T-helper 17 cell (primary cell): ENCODE data around the gene COPG2. TPM values are rescaled to one million over a fixed set of nuclear protein-coding genes. Genes with fewer than 3 reads are reported as not detected.
"Not testable (repeated sequence)": the region's sequence is repeated elsewhere in the genome, so short reads cannot be mapped to it uniquely, and the experiment has no call there.

Experiments used
- ATAC-seq: fragments of 150-1000 bp; cut with Tn5 transposase; 2 replicates; pipeline ENCODE4 v1.10.0; 2021; ENCODE audit warnings: mild to moderate bottlenecking, moderate library complexity
- DNase-seq, 3 donors: peaks; one replicate each; pipeline versions ENCODE4 v3.0.0 to v3.0.0-alpha.2; 2020 to 2021
- H3K9me3 ChIP-seq: one replicate; pipeline ENCODE4 v1.7.0; 2013; ENCODE audit warnings: low read length, mild to moderate bottlenecking; ENCODE audit not compliant: control insufficient read depth, poor library complexity, severe bottlenecking
- H3K27ac Mint-ChIP-seq: one replicate; pipeline ENCODE4 v1.8.0; 2022; ENCODE audit warnings: mild to moderate bottlenecking, moderate library complexity, mixed read lengths
- H3K27me3 Mint-ChIP-seq: one replicate; pipeline ENCODE4 v1.8.0; 2022; ENCODE audit warnings: mixed read lengths
- H3K36me3 Mint-ChIP-seq: one replicate; pipeline ENCODE4 v1.8.0; 2022; ENCODE audit warnings: low read depth, mixed read lengths
- H3K4me1 Mint-ChIP-seq: one replicate; pipeline ENCODE4 v1.8.0; 2022; ENCODE audit warnings: mild to moderate bottlenecking, mixed read lengths
- H3K4me3 Mint-ChIP-seq: one replicate; pipeline ENCODE4 v1.8.0; 2022; ENCODE audit warnings: mild to moderate bottlenecking, moderate library complexity, mixed read lengths
- total RNA-seq, 4 donors: library from RNA in 2 of 4; stranded (reverse) in 2 of 4; gene quantifications; one replicate each; pipeline ENCODE4 v1.2.3 and lab custom pipeline; 2022 to 2026

The COPG2 gene
- total RNA-seq, 2 donors from 2014 or later = 7.6 to 8.7 TPM

- H3K4me3 Mint-ChIP-seq = no peak overlapping the region
- no peaks in the 10 kb centered on the region for H3K4me1 Mint-ChIP-seq
- no peaks in the 10 kb centered on the region for H3K27me3 Mint-ChIP-seq
- peaks cover 9% of the 10 kb centered on the region for H3K36me3 Mint-ChIP-seq
- H3K9me3 ChIP-seq = no peaks in the 10 kb centered on the region
- ATAC-seq (no peak), DNase-seq (no peak)
- no peak overlapping the region for H3K27ac Mint-ChIP-seq
Observed at GRCh38 chr7:130639388-130639787, 29.2 kb downstream of the COPG2 start.

GRCh38 chr7:130632111-130632510 is 36.4 kb downstream of the COPG2 start:
- Mint-ChIP-seq H3K36me3 (peaks cover 2% of the 10 kb centered on the region), H3K27me3 (no peaks in the 10 kb centered on the region), H3K27ac (no peak overlapping the region), H3K4me1 (no peaks in the 10 kb centered on the region), H3K4me3 (no peak overlapping the region)
- DNase-seq = no peak
- ATAC-seq = no peak
- H3K9me3 ChIP-seq = peaks cover 2% of the 10 kb centered on the region

- ATAC-seq = no peak
- no peak for DNase-seq
- Mint-ChIP-seq H3K27ac (no peak overlapping the region), H3K27me3 (no peaks in the 10 kb centered on the region), H3K4me1 (no peaks in the 10 kb centered on the region), H3K4me3 (no peak overlapping the region), H3K36me3 (no peaks in the 10 kb centered on the region)
- peaks cover 2% of the 10 kb centered on the region for H3K9me3 ChIP-seq
Observed at GRCh38 chr7:130628901-130629300, 39.6 kb downstream of the COPG2 start.

- DNase-seq (no peak), ATAC-seq (no peak)
- no peak overlapping the region for H3K4me3 Mint-ChIP-seq
- peaks cover 2% of the 10 kb centered on the region for H3K9me3 ChIP-seq
- no peak overlapping the region for H3K27ac Mint-ChIP-seq
- H3K27me3 Mint-ChIP-seq = no peaks in the 10 kb centered on the region
- H3K36me3 Mint-ChIP-seq = no peaks in the 10 kb centered on the region
- no peaks in the 10 kb centered on the region for H3K4me1 Mint-ChIP-seq
Observed at GRCh38 chr7:130627775-130628174, 40.8 kb downstream of the COPG2 start.

- Mint-ChIP-seq H3K27me3 (no peaks in the 10 kb centered on the region), H3K27ac (no peak overlapping the region), H3K4me1 (no peaks in the 10 kb centered on the region), H3K4me3 (no peak overlapping the region), H3K36me3 (no peaks in the 10 kb centered on the region)
- no peak for ATAC-seq
- H3K9me3 ChIP-seq = no peaks in the 10 kb centered on the region
- no peak for DNase-seq
Observed at GRCh38 chr7:130622866-130623265, 45.7 kb downstream of the COPG2 start.

- Mint-ChIP-seq H3K4me1 (no peaks in the 10 kb centered on the region), H3K36me3 (peaks cover 12% of the 10 kb centered on the region), H3K27ac (no peak overlapping the region), H3K27me3 (no peaks in the 10 kb centered on the region), H3K4me3 (no peak overlapping the region)
- ATAC-seq (no peak), DNase-seq (no peak)
- H3K9me3 ChIP-seq = no peaks in the 10 kb centered on the region
Observed at GRCh38 chr7:130615583-130615982, 53.0 kb downstream of the COPG2 start.

- H3K27me3 Mint-ChIP-seq = no peaks in the 10 kb centered on the region
Observed at GRCh38 chr7:130614449-130614848, 54.1 kb downstream of the COPG2 start.

GRCh38 chr7:130611218-130611617 is 57.3 kb downstream of the COPG2 start:
- H3K4me3 Mint-ChIP-seq = no peak overlapping the region
- DNase-seq = no peak
- H3K36me3 Mint-ChIP-seq = peaks cover 16% of the 10 kb centered on the region
- no peak for ATAC-seq
- H3K27me3 Mint-ChIP-seq = no peaks in the 10 kb centered on the region
- H3K27ac Mint-ChIP-seq = no peak overlapping the region
- no peaks in the 10 kb centered on the region for H3K4me1 Mint-ChIP-seq
- no peaks in the 10 kb centered on the region for H3K9me3 ChIP-seq

More at GRCh38 chr7:130614449-130614848, 54.1 kb downstream of the COPG2 start:
- H3K27ac Mint-ChIP-seq = no peak overlapping the region
- no peaks in the 10 kb centered on the region for H3K4me1 Mint-ChIP-seq
- H3K9me3 ChIP-seq = no peaks in the 10 kb centered on the region
- DNase-seq (no peak), ATAC-seq (no peak)
- H3K36me3 Mint-ChIP-seq = peaks cover 15% of the 10 kb centered on the region
- H3K4me3 Mint-ChIP-seq = no peak overlapping the region

- H3K27me3 Mint-ChIP-seq, H3K4me3 Mint-ChIP-seq, ATAC-seq, H3K9me3 ChIP-seq, DNase-seq, H3K4me1 Mint-ChIP-seq, H3K27ac Mint-ChIP-seq: not testable (repeated sequence)
- peaks cover 16% of the 10 kb centered on the region for H3K36me3 Mint-ChIP-seq
Observed at GRCh38 chr7:130607066-130607465, 61.5 kb downstream of the COPG2 start.

GRCh38 chr7:130606161-130606560 is 62.4 kb downstream of the COPG2 start:
- H3K9me3 ChIP-seq = no peaks in the 10 kb centered on the region
- Mint-ChIP-seq H3K4me3 (no peak overlapping the region), H3K27me3 (no peaks in the 10 kb centered on the region), H3K36me3 (peaks cover 16% of the 10 kb centered on the region), H3K27ac (no peak overlapping the region), H3K4me1 (no peaks in the 10 kb centered on the region)
- no peak for ATAC-seq
- no peak for DNase-seq

GRCh38 chr7:130598056-130598455 is 70.5 kb downstream of the COPG2 start:
- H3K4me3 Mint-ChIP-seq = no peak overlapping the region
- no peaks in the 10 kb centered on the region for H3K4me1 Mint-ChIP-seq
- no peaks in the 10 kb centered on the region for H3K27me3 Mint-ChIP-seq
- peaks cover 2% of the 10 kb centered on the region for H3K36me3 Mint-ChIP-seq
- no peak for ATAC-seq
- no peak for DNase-seq
- H3K27ac Mint-ChIP-seq = no peak overlapping the region
- no peaks in the 10 kb centered on the region for H3K9me3 ChIP-seq

- Mint-ChIP-seq H3K27me3 (no peaks in the 10 kb centered on the region), H3K27ac (no peak overlapping the region), H3K4me3 (no peak overlapping the region), H3K4me1 (no peaks in the 10 kb centered on the region), H3K36me3 (no peaks in the 10 kb centered on the region)
- H3K9me3 ChIP-seq = no peaks in the 10 kb centered on the region
- ATAC-seq (no peak), DNase-seq (no peak)
Observed at GRCh38 chr7:130595986-130596385, 72.6 kb downstream of the COPG2 start.

GRCh38 chr7:130593033-130593432 is 75.5 kb downstream of the COPG2 start:
- H3K27me3 Mint-ChIP-seq = no peaks in the 10 kb centered on the region
- no peak overlapping the region for H3K27ac Mint-ChIP-seq
- H3K36me3 Mint-ChIP-seq = no peaks in the 10 kb centered on the region
- no peak for DNase-seq
- no peaks in the 10 kb centered on the region for H3K9me3 ChIP-seq
- H3K4me3 Mint-ChIP-seq = no peak overlapping the region
- no peak for ATAC-seq
- H3K4me1 Mint-ChIP-seq = no peaks in the 10 kb centered on the region

- H3K36me3 Mint-ChIP-seq, H3K4me3 Mint-ChIP-seq, ATAC-seq, H3K27ac Mint-ChIP-seq, DNase-seq, H3K27me3 Mint-ChIP-seq, H3K4me1 Mint-ChIP-seq, H3K9me3 ChIP-seq: not testable (repeated sequence)
Observed at GRCh38 chr7:130591464-130591863, 77.1 kb downstream of the COPG2 start.
